SK-N-SH (cell line): ENCODE data around the gene GOLGA3. TPM values are rescaled to one million over a fixed set of nuclear protein-coding genes. Genes with fewer than 3 reads are reported as not detected.

Source experiments
- CTCF ChIA-PET: fragments of 300-600, 350-600 bp; formaldehyde crosslinking; extraction: SDS; loops from one replicate; lab custom pipeline; 2021; lab: Yijun Ruan, JAX
- POLR2A ChIA-PET: fragments of 350-600 bp; sonication (Branson Sonifier 250); formaldehyde crosslinking; extraction: SDS; loops from one replicate; lab custom pipeline; 2020; ENCODE audit warnings: antibody characterized with exemption, inconsistent platforms; lab: Yijun Ruan, JAX
- DNase-seq: peaks from one replicate; pipeline ENCODE4 v3.0.0; 2012
- H2AFZ ChIP-seq: fragments of 200-600 bp; sonication (generic); 2 replicates; pipeline ENCODE4 v1.8.1; 2016; ENCODE audit warnings: antibody characterized with exemption, mild to moderate bottlenecking, low read depth
- H3F3A ChIP-seq: fragments of 200-600 bp; sonication (generic); replicated peaks from 2 replicates; pipeline ENCODE3; 2016; ENCODE audit warnings: antibody characterized with exemption, mild to moderate bottlenecking; ENCODE audit not compliant: insufficient read depth
- H3K27ac ChIP-seq, 2 experiments: fragments of 200-500 bp in 1 of 2; fragments of 200-600 bp in 1 of 2; sonication (Bioruptor generic) in 1 of 2; sonication (generic), shearing (Covaris generic) in 1 of 2; 2 replicates each; pipeline versions ENCODE4 v1.5.1 to v1.6.1; 2014 to 2016; ENCODE audit warnings: low read depth in 2 of 2, inconsistent platforms in 1 of 2, low read length in 1 of 2, mild to moderate bottlenecking in 1 of 2, mixed read lengths in 1 of 2
- H3K27me3 ChIP-seq: fragments of 200-600 bp; sonication (generic), shearing (Covaris generic); 2 replicates; pipeline ENCODE4 v1.6.1; 2016; ENCODE audit warnings: mixed run types; ENCODE audit not compliant: insufficient read depth
- H3K36me3 ChIP-seq, 2 experiments: fragments of 200-500 bp in 1 of 2; fragments of 200-600 bp in 1 of 2; sonication (Bioruptor generic) in 1 of 2; sonication (generic) in 1 of 2; replicated peaks in 1 of 2; 2 replicates each; pipeline versions ENCODE3 to v1.5.1; 2014 to 2016; ENCODE audit warnings: low read length in 1 of 2, mild to moderate bottlenecking in 1 of 2; ENCODE audit not compliant: insufficient read depth in 2 of 2, control insufficient read depth in 1 of 2
- H3K4me1 ChIP-seq, 2 experiments: fragments of 200-500 bp in 1 of 2; fragments of 200-600 bp in 1 of 2; sonication (Bioruptor generic) in 1 of 2; sonication (generic), shearing (Covaris generic) in 1 of 2; 2 replicates each; pipeline versions ENCODE4 v1.5.1 to v1.6.1; 2014 to 2016; ENCODE audit warnings: low read depth in 1 of 2, low read length in 1 of 2, mixed run types in 1 of 2; ENCODE audit not compliant: insufficient read depth in 2 of 2, control insufficient read depth in 1 of 2
- H3K4me2 ChIP-seq: fragments of 200-600 bp; sonication (generic), shearing (Covaris generic); 2 replicates; pipeline ENCODE4 v1.6.1; 2017; ENCODE audit warnings: mixed run types
- H3K4me3 ChIP-seq, 2 experiments: fragments of 200-500 bp in 1 of 2; fragments of 200-600 bp in 1 of 2; sonication (Bioruptor generic) in 1 of 2; sonication (generic), shearing (Covaris generic) in 1 of 2; 2 replicates each; pipeline versions ENCODE4 v1.5.1 to v1.8.1; 2014 to 2016; ENCODE audit warnings: low read depth in 2 of 2, inconsistent platforms in 1 of 2, low read length in 1 of 2, mild to moderate bottlenecking in 1 of 2, mixed read lengths in 1 of 2, moderate library complexity in 1 of 2
- H3K79me2 ChIP-seq: fragments of 200-600 bp; sonication (generic); 2 replicates; pipeline ENCODE4 v1.8.1; 2017; ENCODE audit warnings: mild to moderate bottlenecking; ENCODE audit not compliant: insufficient read depth
- H3K9ac ChIP-seq: fragments of 200-600 bp; sonication (generic); 2 replicates; pipeline ENCODE4 v1.6.1; 2017; ENCODE audit warnings: mixed run types
- H3K9me2 ChIP-seq: fragments of 200-600 bp; sonication (generic); 2 replicates; pipeline ENCODE4 v1.6.1; 2017; ENCODE audit warnings: mixed run types
- H3K9me3 ChIP-seq: fragments of 200-600 bp; sonication (generic); 2 replicates; pipeline ENCODE4 v1.6.1; 2017; ENCODE audit warnings: mixed run types, mild to moderate bottlenecking, moderate library complexity
- H4K20me1 ChIP-seq: fragments of 200-600 bp; sonication (generic); 2 replicates; pipeline ENCODE4 v1.6.1; 2017; ENCODE audit warnings: mild to moderate bottlenecking, mixed run types; ENCODE audit not compliant: insufficient read depth
- CHD2 ChIP-seq: fragments of 150-350 bp; IDR thresholded peaks from 2 replicates; pipeline ENCODE4 v1.6.1; 2018; ENCODE audit warnings: low read length; ENCODE audit not compliant: partially characterized antibody
- EP300 ChIP-seq, 2 experiments: IDR thresholded peaks; 2 replicates each; pipeline versions ENCODE4 v1.4.0 to v1.6.1; 2012; ENCODE audit warnings: borderline replicate concordance in 1 of 2, low read depth in 1 of 2, low read length in 1 of 2
- FOSL2 ChIP-seq: IDR thresholded peaks from 2 replicates; pipeline ENCODE4 v1.4.0; 2012; ENCODE audit warnings: low read depth, mild to moderate bottlenecking, moderate library complexity, borderline replicate concordance
- FOXJ3 ChIP-seq: sonication (generic); formaldehyde crosslinking; IDR thresholded peaks from 2 replicates; pipeline ENCODE4 v1.5.1; 2020; ENCODE audit warnings: mild to moderate bottlenecking, missing genetic modification reagents
- GABPA ChIP-seq: IDR thresholded peaks from 2 replicates; pipeline ENCODE4 v1.4.0; 2012; ENCODE audit warnings: low read depth, mild to moderate bottlenecking
- JUND ChIP-seq: IDR thresholded peaks from 2 replicates; pipeline ENCODE4 v1.4.0; 2012
- MEF2A ChIP-seq: IDR thresholded peaks from 2 replicates; pipeline ENCODE4 v1.4.0; 2012; ENCODE audit warnings: low read depth, borderline replicate concordance
- NFIC ChIP-seq: IDR thresholded peaks from 2 replicates; pipeline ENCODE4 v1.4.0; 2012; ENCODE audit warnings: borderline replicate concordance
- RAD21 ChIP-seq: IDR thresholded peaks from 2 replicates; pipeline ENCODE4 v1.6.1; 2012; ENCODE audit warnings: mild to moderate bottlenecking, low read length
- RCOR1 ChIP-seq: fragments of 150-350 bp; IDR thresholded peaks from 2 replicates; pipeline ENCODE4 v1.6.1; 2017; ENCODE audit warnings: antibody characterized with exemption, low read length
- RFX5 ChIP-seq: IDR thresholded peaks from 2 replicates; pipeline ENCODE4 v1.6.1; 2012; ENCODE audit warnings: mild to moderate bottlenecking, improper control_type of control experiment, low read length
- RXRA ChIP-seq: IDR thresholded peaks from 2 replicates; pipeline ENCODE4 v1.4.0; 2012; ENCODE audit warnings: low read depth, mild to moderate bottlenecking, borderline replicate concordance
- TCF12 ChIP-seq: IDR thresholded peaks from 2 replicates; pipeline ENCODE4 v1.4.0; 2012
- WGBS: methylation state at CpG from one replicate; pipeline ENCODE4 v1.1.6; 2017; ENCODE audit warnings: low lambda C conversion rate; 5-methylcytosine and 5-hydroxymethylcytosine counted together
- polyA plus RNA-seq, 3 experiments: library from polyadenylated mRNA; depleted of rRNA; stranded (reverse); fragments of >200 nt; gene quantifications; 2 replicates each; pipeline ENCODE4 v1.2.3, GENCODE V29; 2012
- TF ChIP-seq, protein P1 (sequence below): IDR thresholded peaks from 2 replicates; pipeline ENCODE4 v1.4.0; 2012; ENCODE audit warnings: low read depth, borderline replicate concordance
- TF ChIP-seq, protein P2 (sequence below): fragments of 200-600 bp; sonication (generic); IDR thresholded peaks from 2 replicates; pipeline ENCODE4 v1.6.1; 2017; ENCODE audit warnings: antibody characterized with exemption, mild to moderate bottlenecking, moderate library complexity
- TF ChIP-seq, protein P3 (sequence below): IDR thresholded peaks from 2 replicates; pipeline ENCODE4; 2012

The GOLGA3 gene
- polyA plus RNA-seq, 1 of the 3 experiments (the other 2 are of a cell fraction) = 16.9 TPM

DNA sequence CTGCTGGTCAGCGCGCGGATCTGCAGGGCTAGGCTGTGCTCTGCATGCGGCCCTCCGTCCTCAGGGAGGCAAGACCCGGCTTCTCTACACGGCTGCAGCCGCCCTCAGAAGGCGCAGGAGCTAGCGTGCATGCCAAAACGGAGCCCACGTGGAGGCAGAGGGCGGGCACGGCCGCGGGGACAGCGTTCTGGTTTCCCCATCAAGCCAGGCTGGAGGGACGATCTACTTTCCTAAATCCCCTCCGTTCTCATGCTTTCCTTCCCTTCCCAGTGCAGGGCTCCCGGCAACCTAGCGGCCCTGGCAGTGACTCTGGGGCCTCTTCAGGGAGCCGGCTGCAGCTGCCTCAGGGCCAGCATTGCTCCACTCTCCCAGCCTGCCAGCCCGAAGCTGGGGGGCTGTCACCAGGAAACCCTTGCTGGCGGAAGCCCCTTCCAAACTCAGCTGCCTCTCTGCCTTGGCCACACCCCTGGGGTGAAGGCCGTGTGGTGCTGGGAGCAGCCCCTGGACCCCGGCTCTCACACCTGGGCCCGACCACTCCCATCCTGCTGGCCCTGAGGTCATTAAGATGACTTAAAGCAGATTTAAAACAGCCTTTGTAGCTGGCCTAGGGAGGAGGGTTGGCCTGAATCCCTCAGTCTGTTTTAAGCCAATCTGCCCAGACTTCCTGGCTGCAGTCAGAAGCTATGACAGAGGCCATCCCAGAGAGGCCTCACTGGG, 9.2 kb upstream of the GOLGA3 start:
- no peaks in the 10 kb centered on the region for H3F3A ChIP-seq
- TF ChIP-seq MEF2A (no peak), JUND (no peak), RCOR1 (no peak), EP300 (IDR thresholded peaks at IDR 0.05; ENCODE audit: borderline replicate concordance in 1 of 2, low read depth in 1 of 2, low read length in 1 of 2) (no peak), FOSL2 (no peak), RXRA (no peak), NFIC (no peak), GABPA (no peak), TCF12 (no peak), CHD2 (no peak), FOXJ3 (CRISPR knock-in tag) (no peak), RFX5 (no peak), RAD21 (no peak)
- TF ChIP-seq, protein P1, sequence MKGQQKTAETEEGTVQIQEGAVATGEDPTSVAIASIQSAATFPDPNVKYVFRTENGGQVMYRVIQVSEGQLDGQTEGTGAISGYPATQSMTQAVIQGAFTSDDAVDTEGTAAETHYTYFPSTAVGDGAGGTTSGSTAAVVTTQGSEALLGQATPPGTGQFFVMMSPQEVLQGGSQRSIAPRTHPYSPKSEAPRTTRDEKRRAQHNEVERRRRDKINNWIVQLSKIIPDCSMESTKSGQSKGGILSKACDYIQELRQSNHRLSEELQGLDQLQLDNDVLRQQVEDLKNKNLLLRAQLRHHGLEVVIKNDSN = no peak
- TF ChIP-seq, protein P2, sequence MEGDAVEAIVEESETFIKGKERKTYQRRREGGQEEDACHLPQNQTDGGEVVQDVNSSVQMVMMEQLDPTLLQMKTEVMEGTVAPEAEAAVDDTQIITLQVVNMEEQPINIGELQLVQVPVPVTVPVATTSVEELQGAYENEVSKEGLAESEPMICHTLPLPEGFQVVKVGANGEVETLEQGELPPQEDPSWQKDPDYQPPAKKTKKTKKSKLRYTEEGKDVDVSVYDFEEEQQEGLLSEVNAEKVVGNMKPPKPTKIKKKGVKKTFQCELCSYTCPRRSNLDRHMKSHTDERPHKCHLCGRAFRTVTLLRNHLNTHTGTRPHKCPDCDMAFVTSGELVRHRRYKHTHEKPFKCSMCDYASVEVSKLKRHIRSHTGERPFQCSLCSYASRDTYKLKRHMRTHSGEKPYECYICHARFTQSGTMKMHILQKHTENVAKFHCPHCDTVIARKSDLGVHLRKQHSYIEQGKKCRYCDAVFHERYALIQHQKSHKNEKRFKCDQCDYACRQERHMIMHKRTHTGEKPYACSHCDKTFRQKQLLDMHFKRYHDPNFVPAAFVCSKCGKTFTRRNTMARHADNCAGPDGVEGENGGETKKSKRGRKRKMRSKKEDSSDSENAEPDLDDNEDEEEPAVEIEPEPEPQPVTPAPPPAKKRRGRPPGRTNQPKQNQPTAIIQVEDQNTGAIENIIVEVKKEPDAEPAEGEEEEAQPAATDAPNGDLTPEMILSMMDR = no peak
- TF ChIP-seq, protein P3, sequence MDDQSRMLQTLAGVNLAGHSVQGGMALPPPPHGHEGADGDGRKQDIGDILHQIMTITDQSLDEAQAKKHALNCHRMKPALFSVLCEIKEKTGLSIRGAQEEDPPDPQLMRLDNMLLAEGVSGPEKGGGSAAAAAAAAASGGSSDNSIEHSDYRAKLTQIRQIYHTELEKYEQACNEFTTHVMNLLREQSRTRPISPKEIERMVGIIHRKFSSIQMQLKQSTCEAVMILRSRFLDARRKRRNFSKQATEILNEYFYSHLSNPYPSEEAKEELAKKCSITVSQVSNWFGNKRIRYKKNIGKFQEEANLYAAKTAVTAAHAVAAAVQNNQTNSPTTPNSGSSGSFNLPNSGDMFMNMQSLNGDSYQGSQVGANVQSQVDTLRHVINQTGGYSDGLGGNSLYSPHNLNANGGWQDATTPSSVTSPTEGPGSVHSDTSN = no peak
- TF ChIP-seq, all 33 proteins: peak for 0
- H3K9me3 ChIP-seq = no peaks in the 10 kb centered on the region
- H2AFZ ChIP-seq = no peak overlapping the region
- no peak overlapping the region for H3K27ac ChIP-seq
- H3K4me2 ChIP-seq = no peak overlapping the region
- H3K27me3 ChIP-seq = no peaks in the 10 kb centered on the region
- H3K4me3 ChIP-seq = no peak overlapping the region
- DNase-seq = peak; percentile 32
- POLR2A ChIA-PET = no interaction called here
- no peaks in the 10 kb centered on the region for H4K20me1 ChIP-seq
- WGBS = 88% methylated on average over 23 of the region's 27 CpGs
- CTCF ChIA-PET = no interaction called here
- no peak overlapping the region for H3K9ac ChIP-seq
- peaks cover 23 to 39% of the 10 kb centered on the region in 2 experiments for H3K36me3 ChIP-seq
- no peaks in the 10 kb centered on the region for H3K9me2 ChIP-seq
- no peaks in the 10 kb centered on the region for H3K4me1 ChIP-seq
- H3K79me2 ChIP-seq = no peaks in the 10 kb centered on the region
